H1 (cell line): ENCODE results near the gene CHDH. TPM values are rescaled to one million over a fixed set of nuclear protein-coding genes. Genes with fewer than 3 reads are reported as not detected.

ENCODE experiments used
- CTCF ChIA-PET: fragments of 300-600 bp; sonication (Branson Sonifier 250); formaldehyde crosslinking; loops from one replicate; lab custom pipeline; 2021; ENCODE audit not compliant: partially characterized antibody; lab: Charles Lee
- POLR2A ChIA-PET: fragments of 300-600 bp; sonication (Branson Sonifier 250); formaldehyde crosslinking; loops from one replicate; lab custom pipeline; 2021; ENCODE audit warnings: inconsistent platforms; ENCODE audit not compliant: partially characterized antibody; lab: Charles Lee
- DNase-seq, 2 experiments: peaks; one replicate each; pipeline versions ENCODE4 v3.0.0 to v3.0.0-alpha.2; 2010 to 2022; ENCODE audit warnings: low spot score in 2 of 2, low read depth in 1 of 2, mixed read lengths in 1 of 2
- FAIRE-seq: peaks from 2 replicates; lab custom pipeline; 2011; peaks lifted over from hg19 to GRCh38; lab: Jason Lieb, UNC
- H2AFZ ChIP-seq: 2 replicates; pipeline ENCODE4 v1.8.1; 2012; ENCODE audit warnings: low read length, inconsistent platforms
- H2AK5ac ChIP-seq: 2 replicates; pipeline ENCODE4 v1.6.1; 2013; ENCODE audit warnings: low read depth, low read length
- H2BK120ac ChIP-seq: replicated peaks from 2 replicates; pipeline ENCODE3; 2013; ENCODE audit warnings: low read depth, low read length, inconsistent platforms
- H2BK12ac ChIP-seq: 2 replicates; pipeline ENCODE4 v1.6.1; 2013; ENCODE audit warnings: low read depth, low read length
- H2BK15ac ChIP-seq: 2 replicates; pipeline ENCODE4 v1.6.1; 2013; ENCODE audit warnings: low read length
- H2BK20ac ChIP-seq: 2 replicates; pipeline ENCODE4 v1.6.1; 2013; ENCODE audit warnings: low read length
- H2BK5ac ChIP-seq: 2 replicates; pipeline ENCODE4 v1.6.1; 2013; ENCODE audit warnings: low read depth, low read length
- H3K14ac ChIP-seq: 2 replicates; pipeline ENCODE4 v1.6.1; 2013; ENCODE audit warnings: inconsistent platforms; ENCODE audit not compliant: insufficient read length
- H3K18ac ChIP-seq: 2 replicates; pipeline ENCODE4 v1.6.1; 2013; ENCODE audit warnings: low read length; ENCODE audit errors: extremely low read depth
- H3K23ac ChIP-seq: 2 replicates; pipeline ENCODE4 v1.6.1; 2013; ENCODE audit warnings: inconsistent platforms; ENCODE audit not compliant: insufficient read length
- H3K23me2 ChIP-seq: 2 replicates; pipeline ENCODE4 v1.6.1; 2013; ENCODE audit warnings: low read depth, low read length
- H3K27ac ChIP-seq: 2 replicates; pipeline ENCODE4 v1.6.1; 2011; ENCODE audit warnings: low read depth, low read length, inconsistent platforms
- H3K27me3 ChIP-seq, 4 experiments: replicated peaks in 1 of 4; 1 replicate in 1 of 4; 2 replicates in 3 of 4; pipeline versions ENCODE4 v1.6.1 to v1.8.1; 2011 to 2013; ENCODE audit warnings: low read length in 3 of 4, mild to moderate bottlenecking in 3 of 4, inconsistent platforms in 2 of 4, mixed read lengths in 2 of 4, moderate library complexity in 1 of 4; ENCODE audit not compliant: control insufficient read depth in 3 of 4, insufficient read depth in 3 of 4; ENCODE audit errors: extremely low read depth in 1 of 4
- H3K36me3 ChIP-seq, 4 experiments: 2 replicates each; pipeline versions ENCODE4 v1.6.1 to v1.8.1; 2011 to 2013; ENCODE audit warnings: mild to moderate bottlenecking in 4 of 4, low read length in 3 of 4, moderate library complexity in 2 of 4, control low read depth in 1 of 4, inconsistent platforms in 1 of 4; ENCODE audit not compliant: insufficient read depth in 4 of 4, control insufficient read depth in 2 of 4
- H3K4ac ChIP-seq: replicated peaks from 2 replicates; pipeline ENCODE3; 2013; ENCODE audit warnings: low read length, low read depth, mixed read lengths, inconsistent platforms; ENCODE audit not compliant: insufficient read length
- H3K4me1 ChIP-seq, 4 experiments: replicated peaks in 1 of 4; 1 replicate in 1 of 4; 2 replicates in 3 of 4; pipeline versions ENCODE4 v1.6.1 to v1.8.1; 2011 to 2013; ENCODE audit warnings: low read length in 3 of 4, inconsistent platforms in 2 of 4, mixed read lengths in 1 of 4; ENCODE audit not compliant: insufficient read depth in 4 of 4, control insufficient read depth in 3 of 4
- H3K4me2 ChIP-seq, 2 experiments: 2 replicates each; pipeline versions ENCODE4 v1.6.1 to v1.8.1; 2011 to 2013; ENCODE audit warnings: low read depth in 2 of 2, low read length in 2 of 2, control low read depth in 1 of 2, inconsistent platforms in 1 of 2, mild to moderate bottlenecking in 1 of 2; ENCODE audit not compliant: insufficient read depth in 1 of 2
- H3K4me3 ChIP-seq, 4 experiments: fragments of 200-600, 300-600 bp in 1 of 4; sonication (generic), shearing (Covaris generic), sonication (Bioruptor Twin) in 1 of 4; 2 replicates each; pipeline versions ENCODE4 v1.5.1 to v1.8.1; 2011 to 2016; ENCODE audit warnings: low read length in 4 of 4, low read depth in 3 of 4, control low read depth in 2 of 4, inconsistent platforms in 2 of 4, mild to moderate bottlenecking in 2 of 4, mixed read lengths in 1 of 4, moderate library complexity in 1 of 4; ENCODE audit not compliant: insufficient read depth in 2 of 4; ENCODE audit errors: extremely low read depth in 1 of 4
- H3K56ac ChIP-seq: replicated peaks from 2 replicates; pipeline ENCODE3; 2013; ENCODE audit warnings: low read depth, mild to moderate bottlenecking, mixed read lengths, low read length, inconsistent platforms; ENCODE audit not compliant: insufficient read length
- H3K79me1 ChIP-seq: 2 replicates; pipeline ENCODE4 v1.6.1; 2013; ENCODE audit warnings: low read depth, low read length, control low read depth
- H3K79me2 ChIP-seq, 2 experiments: 2 replicates each; pipeline versions ENCODE4 v1.6.1 to v1.8.1; 2012 to 2013; ENCODE audit warnings: low read length in 2 of 2, mild to moderate bottlenecking in 2 of 2, inconsistent platforms in 1 of 2; ENCODE audit not compliant: insufficient read depth in 2 of 2, control insufficient read depth in 1 of 2
- H3K9ac ChIP-seq, 4 experiments: replicated peaks in 1 of 4; 1 replicate in 1 of 4; 2 replicates in 3 of 4; pipeline versions ENCODE4 v1.6.1 to v1.8.1; 2011 to 2013; ENCODE audit warnings: low read depth in 3 of 4, low read length in 3 of 4, control low read depth in 2 of 4, mild to moderate bottlenecking in 2 of 4, moderate library complexity in 2 of 4, inconsistent platforms in 1 of 4; ENCODE audit errors: extremely low read depth in 1 of 4
- H3K9me3 ChIP-seq, 2 experiments: 2 replicates each; pipeline versions ENCODE4 v1.6.1 to v1.8.1; 2012 to 2013; ENCODE audit warnings: mild to moderate bottlenecking in 2 of 2, moderate library complexity in 2 of 2, control low read depth in 1 of 2, inconsistent platforms in 1 of 2, low read depth in 1 of 2, low read length in 1 of 2, mixed read lengths in 1 of 2; ENCODE audit not compliant: insufficient read depth in 2 of 2
- H4K20me1 ChIP-seq, 2 experiments: replicated peaks in 1 of 2; 2 replicates each; pipeline versions ENCODE3 to v1.8.1; 2011 to 2013; ENCODE audit warnings: inconsistent platforms in 2 of 2, low read length in 2 of 2, mild to moderate bottlenecking in 1 of 2; ENCODE audit not compliant: insufficient read depth in 2 of 2, control insufficient read depth in 1 of 2
- H4K5ac ChIP-seq: 2 replicates; pipeline ENCODE4 v1.6.1; 2013; ENCODE audit warnings: low read length, low read depth, mixed read lengths, inconsistent platforms; ENCODE audit not compliant: insufficient read length
- H4K8ac ChIP-seq: 2 replicates; pipeline ENCODE4 v1.8.0; 2013; ENCODE audit warnings: mild to moderate bottlenecking, moderate library complexity, low read length, inconsistent platforms; ENCODE audit not compliant: insufficient read depth; ENCODE audit errors: extremely low read depth
- H4K91ac ChIP-seq: replicated peaks from 2 replicates; pipeline ENCODE3; 2013; ENCODE audit warnings: low read length, mixed read lengths, inconsistent platforms; ENCODE audit not compliant: insufficient read length
- GTF2F1 ChIP-seq: IDR thresholded peaks from 2 replicates; pipeline ENCODE4 v1.6.1; 2012; ENCODE audit warnings: low read depth, low read length, improper control_type of control experiment, borderline replicate concordance
- WGBS, 2 experiments: shearing (Covaris generic) in 1 of 2; methylation state at CpG; one replicate each; pipeline versions ENCODE4 v1.1.6 to v1.1.7; 2013 to 2015; ENCODE audit warnings: low lambda C conversion rate in 2 of 2, mixed read lengths in 2 of 2, inconsistent platforms in 1 of 2, low coverage in 1 of 2, missing lambda C conversion rate in 1 of 2; ENCODE audit not compliant: insufficient replicate concordance in 2 of 2, insufficient coverage in 1 of 2, insufficient read length in 1 of 2; ENCODE audit errors: extremely low coverage in 1 of 2, missing lambda C conversion rate in 1 of 2; 5-methylcytosine and 5-hydroxymethylcytosine counted together
- polyA plus RNA-seq, 7 experiments: library from polyadenylated mRNA; depleted of rRNA in 3 of 7; stranded (reverse) in 5 of 7; unstranded in 2 of 7; fragments of >200 nt in 5 of 7; fragments of 200-250 nt in 2 of 7; gene quantifications; 1 replicate in 5 of 7; 2 replicates in 1 of 7; 4 replicates in 1 of 7; pipeline versions ENCODE4 v1.2.1 to v1.2.3, GENCODE V29; 2011 to 2013; ENCODE audit warnings: missing spikeins in 2 of 7, mixed read lengths in 2 of 7
- total RNA-seq: library from RNA; stranded (reverse); fragmentation: NEBNext Ultra II Directional; extraction: Animal tissue kit (Norgen Biotek cat#: 25700); gene quantifications from 2 replicates; pipeline ENCODE4 v1.2.1, GENCODE V29; 2021

CHDH gene
- total and polyA plus RNA-seq, 2 of the 8 experiments (the other 6 are each of a cell fraction or from before 2014, with no cell fraction given): 4.9 to 10.3 TPM

DNA sequence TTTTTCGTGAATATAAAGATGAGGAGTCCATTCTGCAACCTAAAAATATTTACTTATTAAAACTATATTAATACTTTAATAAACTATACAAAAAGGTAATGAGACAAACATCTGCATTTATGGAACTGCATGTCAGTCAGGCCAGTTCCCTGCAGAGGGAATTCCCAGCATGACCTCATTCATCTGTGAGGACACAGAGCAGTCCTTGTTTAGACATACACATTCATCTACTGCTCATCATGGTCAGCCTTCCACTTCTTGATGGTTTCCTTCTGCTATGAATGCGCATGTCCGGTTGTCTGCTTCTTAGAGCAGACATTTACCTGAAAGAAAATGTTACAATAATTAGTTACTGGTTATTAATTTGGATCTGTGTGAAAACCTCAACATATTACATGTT, 39.0 kb upstream of the CHDH start:
- no peak overlapping the region for H2AFZ ChIP-seq
- H3K27ac ChIP-seq: no peak overlapping the region
- no peak overlapping the region for H3K4me3 ChIP-seq
- H2BK120ac ChIP-seq: no peak overlapping the region
- H3K79me1 ChIP-seq: no peaks in the 10 kb centered on the region; the same call in 1 of the 2 replicates
- no peak overlapping the region for H3K4me2 ChIP-seq
- H3K4me1 ChIP-seq: peaks cover 3 to 7% (median 4%) of the 10 kb centered on the region in 4 experiments; a peak in 5 of 7 replicates
- no peak overlapping the region for H3K4ac ChIP-seq
- H3K36me3 ChIP-seq: peaks cover 3 to 26% (median 11%) of the 10 kb centered on the region in 4 experiments; a peak in 6 of 8 replicates
- H4K5ac ChIP-seq: no peak overlapping the region
- H4K8ac ChIP-seq: no peak overlapping the region
- no peak overlapping the region for H2BK15ac ChIP-seq
- H2AK5ac ChIP-seq: no peak overlapping the region
- no peak for DNase-seq
- no peaks in the 10 kb centered on the region for H4K20me1 ChIP-seq
- H3K56ac ChIP-seq: no peak overlapping the region
- peaks cover 2% of the 10 kb centered on the region; the same call in 1 of the 2 replicates for H3K23me2 ChIP-seq
- H3K27me3 ChIP-seq: no peaks in the 10 kb centered on the region
- no peak overlapping the region for H3K23ac ChIP-seq
- H3K9me3 ChIP-seq: no peaks in the 10 kb centered on the region
- no peak overlapping the region for H2BK20ac ChIP-seq
- POLR2A ChIA-PET: no interaction called here
- no peak overlapping the region for H3K9ac ChIP-seq
- H3K18ac ChIP-seq: no peak overlapping the region
- peaks cover 0 to 37% of the 10 kb centered on the region in 2 experiments; a peak in 3 of 4 replicates for H3K79me2 ChIP-seq
- no peak for FAIRE-seq
- no peak overlapping the region for H2BK12ac ChIP-seq
- 97% methylated on average over 3 of the region's 3 CpGs; no CpG with 5 or more reads in 1 of the 2 experiments for WGBS, 2 experiments
- no peak overlapping the region for H3K14ac ChIP-seq
- no peak overlapping the region for H4K91ac ChIP-seq
- no peak overlapping the region for H2BK5ac ChIP-seq
- TF ChIP-seq GTF2F1: no peak
- CTCF ChIA-PET: interaction anchor here (1.4 kb wide), 1 partner anchor 28 kb away, joined by 3 read pairs; no protein-coding TSS in a partner anchor
